ENCODE results near the gene RFPL1. TPM values are rescaled to one million over a fixed set of nuclear protein-coding genes. Genes with fewer than 3 reads are reported as not detected.

RFPL1 gene
- total RNA-seq, 3 donors from 2014 or later: not detected

GRCh38 chr22:29478326-29479276 lies 40.2 kb downstream of the RFPL1 start:
- H3K9me3 ChIP-seq: no peaks in the 10 kb centered on the region
- H3K27me3 ChIP-seq: peaks cover 12 to 42% of the 10 kb centered on the region in 2 donors
- H3K36me3 ChIP-seq: no peaks in the 10 kb centered on the region
- TF ChIP-seq POLR2AphosphoS5 (IDR thresholded peaks at IDR 0.05): no peak
- TF ChIP-seq CTCF (IDR thresholded peaks at IDR 0.05): no peak
- TF ChIP-seq POLR2A (IDR thresholded peaks at IDR 0.05): no peak
- H3K4me3 ChIP-seq: no peak overlapping the region
- DNase-seq (ENCODE audit: low spot score in 2 of 2): no peak
- H3K27ac ChIP-seq: no peak overlapping the region
- intact Hi-C loops (cut with DNase I; ENCODE audit: low total_unique reads): no loop called here
- H3K4me1 ChIP-seq: peaks cover 0 to 6% of the 10 kb centered on the region in 2 donors

- Histone ChIP-seq H3K4me1 (peaks cover 0 to 6% of the 10 kb centered on the region in 2 donors), H3K27ac (no peak within 1 kb of the TSS), H3K9me3 (no peaks in the 10 kb centered on the region), H3K27me3 (peaks cover 12 to 42% of the 10 kb centered on the region in 2 donors), H3K36me3 (no peaks in the 10 kb centered on the region), H3K4me3 (peak within 1 kb of the TSS; percentile 10 to 56 (median 38))
- TF ChIP-seq POLR2A (IDR thresholded peaks at IDR 0.05) (no peak), CTCF (IDR thresholded peaks at IDR 0.05) (no peak), POLR2AphosphoS5 (IDR thresholded peaks at IDR 0.05) (no peak)
- DNase-seq (ENCODE audit: low spot score in 2 of 2): no peak
- intact Hi-C loops (cut with DNase I; ENCODE audit: low total_unique reads): no loop called here
Measured at GRCh38 chr22:29479417-29480261, 41.3 kb downstream of the RFPL1 start, which contains the start of gene NEFH. NEFH (plus strand) TSS chr22:29480218; CDS start chr22:29480263, 45 bp downstream.

GRCh38 chr22:29480262-29480511 lies 41.8 kb downstream of the RFPL1 start:
- H3K4me1 ChIP-seq: peaks cover 0 to 6% of the 10 kb centered on the region in 2 donors
- H3K4me3 ChIP-seq: peak overlapping the region; percentile 10 to 56 (median 38)
- intact Hi-C loops (cut with DNase I; ENCODE audit: low total_unique reads): no loop called here
- H3K36me3 ChIP-seq: no peaks in the 10 kb centered on the region
- peaks cover 12 to 42% of the 10 kb centered on the region in 2 donors for H3K27me3 ChIP-seq
- no peak overlapping the region for H3K27ac ChIP-seq
- DNase-seq (ENCODE audit: low spot score in 2 of 2): no peak
- no peaks in the 10 kb centered on the region for H3K9me3 ChIP-seq
- TF ChIP-seq CTCF (IDR thresholded peaks at IDR 0.05) (no peak), POLR2AphosphoS5 (IDR thresholded peaks at IDR 0.05) (no peak), POLR2A (IDR thresholded peaks at IDR 0.05) (no peak)

GRCh38 chr22:29480512-29481264 lies 42.3 kb downstream of the RFPL1 start:
- Histone ChIP-seq H3K4me1 (peaks cover 0 to 6% of the 10 kb centered on the region in 2 donors), H3K27ac (no peak overlapping the region), H3K27me3 (peaks cover 12 to 42% of the 10 kb centered on the region in 2 donors), H3K36me3 (no peaks in the 10 kb centered on the region), H3K9me3 (no peaks in the 10 kb centered on the region), H3K4me3 (peak overlapping the region; percentile 10 to 56 (median 38))
- TF ChIP-seq POLR2AphosphoS5 (IDR thresholded peaks at IDR 0.05) (no peak), CTCF (IDR thresholded peaks at IDR 0.05) (no peak), POLR2A (IDR thresholded peaks at IDR 0.05) (no peak)
- no peak for DNase-seq (ENCODE audit: low spot score in 2 of 2)
- intact Hi-C loops (cut with DNase I; ENCODE audit: low total_unique reads): no loop called here
